Neural crest cell (in vitro differentiated cells): ENCODE data around the gene VAMP8. TPM values are rescaled to one million over a fixed set of nuclear protein-coding genes. Genes with fewer than 3 reads are reported as not detected.
"Not testable (repeated sequence)": the region's sequence is repeated elsewhere in the genome, so short reads cannot be mapped to it uniquely, and the experiment has no call there.

Source experiments
- DNase-seq: peaks from one replicate; pipeline ENCODE4 v3.0.0; 2021; ENCODE audit warnings: low read depth, mixed read lengths, low spot score
- H3K27ac Mint-ChIP-seq: one replicate; pipeline ENCODE4 v1.8.0; 2021; ENCODE audit warnings: mild to moderate bottlenecking, mixed read lengths; ENCODE audit not compliant: unreplicated experiment
- H3K27me3 Mint-ChIP-seq: 2 replicates; pipeline ENCODE4 v1.8.0; 2021; ENCODE audit warnings: low read depth, mild to moderate bottlenecking, mixed read lengths
- H3K36me3 Mint-ChIP-seq: 2 replicates; pipeline ENCODE4 v1.8.0; 2021; ENCODE audit warnings: low read depth, mild to moderate bottlenecking, mixed read lengths
- H3K4me1 Mint-ChIP-seq: 2 replicates; pipeline ENCODE4 v1.8.0; 2021; ENCODE audit warnings: mixed read lengths
- H3K4me3 Mint-ChIP-seq: one replicate; pipeline ENCODE4 v1.8.0; 2021; ENCODE audit warnings: mild to moderate bottlenecking, mixed read lengths
- H3K9me3 Mint-ChIP-seq: 2 replicates; pipeline ENCODE4 v1.8.0; 2021; ENCODE audit warnings: mixed read lengths
- total RNA-seq: library from RNA; stranded (reverse); gene quantifications from 2 replicates; pipeline ENCODE4 v1.2.1, GENCODE V29; 2021
- TF ChIP-seq, protein P1 (sequence below): fragments of 200-600 bp; sonication (generic); conservative IDR thresholded peaks from 2 replicates; pipeline ENCODE4 v1.5.0; 2021; ENCODE audit warnings: antibody characterized with exemption, mild to moderate bottlenecking

The VAMP8 gene
- total RNA-seq, 1 donor from 2014 or later, result 1.1 TPM

DNA sequence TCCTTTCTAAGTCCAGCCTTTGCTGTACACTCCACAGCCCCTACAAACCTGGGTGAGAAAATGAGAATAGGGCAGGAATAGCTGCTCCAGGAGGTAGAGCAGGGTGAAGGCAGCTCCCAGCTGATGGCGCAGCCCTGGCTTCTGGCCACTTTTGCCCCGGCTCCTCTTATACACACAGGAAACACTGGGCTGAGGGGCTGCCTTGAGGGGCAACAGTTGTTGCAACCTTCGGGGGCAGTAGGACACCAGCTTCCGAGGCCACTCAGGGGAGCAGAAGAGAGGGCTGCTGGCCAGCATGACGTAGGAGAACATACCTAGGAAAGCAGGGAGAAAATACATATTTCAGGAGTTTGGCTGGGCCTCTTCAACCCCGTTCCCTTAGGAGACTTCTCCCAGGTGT is 24.2 kb upstream of the VAMP8 start:
- H3K27me3 Mint-ChIP-seq, result no peaks in the 10 kb centered on the region
- H3K9me3 Mint-ChIP-seq, result no peaks in the 10 kb centered on the region
- no peak overlapping the region for H3K27ac Mint-ChIP-seq
- peaks cover 4% of the 10 kb centered on the region for H3K36me3 Mint-ChIP-seq
- no peak overlapping the region for H3K4me3 Mint-ChIP-seq
- peaks cover 4% of the 10 kb centered on the region for H3K4me1 Mint-ChIP-seq
- TF ChIP-seq, protein P1, sequence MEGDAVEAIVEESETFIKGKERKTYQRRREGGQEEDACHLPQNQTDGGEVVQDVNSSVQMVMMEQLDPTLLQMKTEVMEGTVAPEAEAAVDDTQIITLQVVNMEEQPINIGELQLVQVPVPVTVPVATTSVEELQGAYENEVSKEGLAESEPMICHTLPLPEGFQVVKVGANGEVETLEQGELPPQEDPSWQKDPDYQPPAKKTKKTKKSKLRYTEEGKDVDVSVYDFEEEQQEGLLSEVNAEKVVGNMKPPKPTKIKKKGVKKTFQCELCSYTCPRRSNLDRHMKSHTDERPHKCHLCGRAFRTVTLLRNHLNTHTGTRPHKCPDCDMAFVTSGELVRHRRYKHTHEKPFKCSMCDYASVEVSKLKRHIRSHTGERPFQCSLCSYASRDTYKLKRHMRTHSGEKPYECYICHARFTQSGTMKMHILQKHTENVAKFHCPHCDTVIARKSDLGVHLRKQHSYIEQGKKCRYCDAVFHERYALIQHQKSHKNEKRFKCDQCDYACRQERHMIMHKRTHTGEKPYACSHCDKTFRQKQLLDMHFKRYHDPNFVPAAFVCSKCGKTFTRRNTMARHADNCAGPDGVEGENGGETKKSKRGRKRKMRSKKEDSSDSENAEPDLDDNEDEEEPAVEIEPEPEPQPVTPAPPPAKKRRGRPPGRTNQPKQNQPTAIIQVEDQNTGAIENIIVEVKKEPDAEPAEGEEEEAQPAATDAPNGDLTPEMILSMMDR, result no peak
- DNase-seq, result no peak

DNA sequence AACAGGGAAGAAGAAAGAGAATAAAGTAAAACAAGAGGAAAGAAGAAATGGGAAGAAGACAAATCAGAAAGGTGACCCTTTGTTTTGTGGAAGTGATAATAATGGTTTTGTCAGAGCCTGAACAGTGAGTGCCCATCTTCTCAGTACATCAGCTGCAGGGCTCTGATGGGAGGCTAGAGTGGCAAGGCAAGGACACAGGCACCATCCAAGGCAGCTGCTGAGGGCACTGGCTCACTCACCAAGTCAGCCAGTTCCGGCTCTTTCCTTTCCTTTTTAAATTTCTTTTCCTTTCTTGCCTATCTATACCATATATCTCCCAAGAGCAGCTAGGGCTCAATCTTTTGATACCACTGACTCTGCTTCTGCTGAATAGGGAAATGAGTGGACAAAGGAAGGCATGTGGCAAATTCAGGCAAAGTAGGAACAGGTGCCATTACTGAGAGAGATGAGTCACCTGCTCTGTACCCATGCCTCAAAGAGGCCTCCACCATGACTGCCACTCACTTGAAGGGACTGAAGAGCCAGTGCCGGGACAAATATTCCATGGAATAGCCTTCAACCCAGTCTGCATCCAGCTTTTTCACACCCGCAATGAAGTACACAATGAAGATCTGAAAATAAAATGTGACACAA is 22.3 kb upstream of the VAMP8 start:
- TF ChIP-seq, protein P1, result no peak
- DNase-seq, result no peak
- H3K9me3 Mint-ChIP-seq, result no peaks in the 10 kb centered on the region
- no peaks in the 10 kb centered on the region for H3K27me3 Mint-ChIP-seq
- H3K4me3 Mint-ChIP-seq, result peak overlapping the region; percentile 27
- H3K36me3 Mint-ChIP-seq, result peaks cover 4% of the 10 kb centered on the region
- no peak overlapping the region for H3K27ac Mint-ChIP-seq
- H3K4me1 Mint-ChIP-seq, result peaks cover 10% of the 10 kb centered on the region

DNA sequence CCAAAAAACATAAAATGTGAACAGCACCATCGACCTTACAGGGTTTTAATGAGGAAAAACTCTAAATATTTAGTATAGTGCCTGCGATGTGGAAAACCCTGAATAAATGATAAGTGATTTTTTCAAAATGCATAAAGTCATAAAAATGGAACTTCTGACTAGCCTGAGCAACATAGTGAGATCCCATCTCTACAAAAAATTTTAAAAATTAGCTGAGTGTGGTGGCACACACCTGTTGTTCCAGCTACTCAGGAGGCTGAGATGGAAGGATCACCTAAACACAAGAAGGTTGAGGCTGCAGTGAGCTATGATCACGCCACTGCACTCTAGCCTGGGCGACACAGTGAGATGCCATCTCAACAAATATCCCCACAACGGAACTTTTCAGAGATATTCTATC is 20.3 kb upstream of the VAMP8 start:
- Mint-ChIP-seq H3K4me1 (peaks cover 22% of the 10 kb centered on the region), H3K36me3 (peaks cover 1% of the 10 kb centered on the region), H3K9me3 (no peaks in the 10 kb centered on the region), H3K27ac (no peak overlapping the region), H3K4me3 (no peak overlapping the region), H3K27me3 (no peaks in the 10 kb centered on the region)
- TF ChIP-seq, protein P1, result no peak
- DNase-seq, result no peak

DNA sequence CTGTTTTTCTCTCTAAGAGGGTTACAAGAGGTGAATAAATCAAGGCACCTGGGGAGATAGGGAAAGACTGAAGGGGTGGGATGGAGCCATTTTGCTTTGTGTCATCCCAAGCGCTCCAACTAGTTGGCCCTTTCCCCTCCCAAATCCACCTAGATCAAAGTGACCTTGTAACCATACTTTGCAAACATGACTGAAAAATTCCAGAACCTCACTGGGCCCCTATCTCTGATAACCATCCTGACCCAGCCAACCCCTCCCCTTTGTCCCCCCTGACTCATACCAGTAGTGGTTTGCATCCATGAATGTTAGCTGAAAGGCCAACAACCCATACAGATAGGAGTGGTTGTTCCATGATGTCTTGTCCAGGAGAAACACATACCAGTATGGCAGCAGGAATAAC is 19.2 kb upstream of the VAMP8 start:
- no peak overlapping the region for H3K4me3 Mint-ChIP-seq
- no peak for DNase-seq
- H3K4me1 Mint-ChIP-seq, result peaks cover 20% of the 10 kb centered on the region
- no peak overlapping the region for H3K27ac Mint-ChIP-seq
- no peaks in the 10 kb centered on the region for H3K9me3 Mint-ChIP-seq
- no peaks in the 10 kb centered on the region for H3K27me3 Mint-ChIP-seq
- TF ChIP-seq, protein P1, result no peak
- H3K36me3 Mint-ChIP-seq, result no peaks in the 10 kb centered on the region

DNA sequence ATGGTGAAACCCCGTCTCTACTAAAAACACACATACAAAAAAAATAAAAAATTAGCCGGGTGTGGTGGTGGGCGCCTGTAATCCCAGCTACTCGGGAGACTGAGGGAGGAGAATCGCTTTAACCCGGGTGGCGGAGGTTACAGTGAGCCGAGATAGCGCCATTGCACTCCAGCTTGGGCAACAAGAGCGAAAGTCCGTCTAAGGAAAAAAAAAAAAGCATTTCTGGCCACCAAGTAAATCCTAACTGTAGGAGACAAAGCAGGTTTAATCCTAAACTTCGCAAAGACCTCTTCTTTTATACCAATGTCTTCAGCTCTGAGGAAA is 17.0 kb upstream of the VAMP8 start:
- H3K36me3 Mint-ChIP-seq, result not testable (repeated sequence)
- peak overlapping the region; percentile 88 for H3K27ac Mint-ChIP-seq

DNA sequence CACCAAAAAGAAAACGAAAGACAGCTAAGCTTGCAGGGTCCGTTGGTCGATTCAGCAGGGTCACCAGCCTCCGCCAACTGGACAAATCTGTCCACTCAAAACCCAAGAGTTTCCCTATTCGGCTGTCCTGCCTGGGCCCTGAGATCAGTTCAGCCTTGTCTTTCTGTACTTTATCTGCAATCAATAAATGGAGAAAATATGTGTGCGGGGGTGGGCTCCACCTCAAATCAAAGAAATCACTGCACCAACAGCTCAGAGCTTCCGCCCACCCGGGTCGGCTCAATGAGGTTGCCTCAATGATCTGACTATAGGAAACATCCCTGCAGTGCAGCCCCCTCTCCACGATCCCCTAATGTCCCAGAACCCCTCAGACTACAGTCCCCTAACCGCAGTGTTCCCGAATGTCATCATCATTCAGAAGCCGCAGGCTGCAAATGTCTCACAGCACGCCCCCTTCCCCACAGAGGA is 16.5 kb upstream of the VAMP8 start:
- peak overlapping the region; percentile 98 for H3K4me3 Mint-ChIP-seq
- peaks cover 20% of the 10 kb centered on the region for H3K4me1 Mint-ChIP-seq
- no peaks in the 10 kb centered on the region for H3K36me3 Mint-ChIP-seq
- H3K27me3 Mint-ChIP-seq, result no peaks in the 10 kb centered on the region
- no peak for DNase-seq
- H3K9me3 Mint-ChIP-seq, result no peaks in the 10 kb centered on the region
- H3K27ac Mint-ChIP-seq, result peak overlapping the region; percentile 88
- TF ChIP-seq, protein P1, result no peak

More for the DNA sequence above, 17.0 kb upstream of the VAMP8 start:
- H3K9me3 Mint-ChIP-seq, H3K27me3 Mint-ChIP-seq, DNase-seq: not testable (repeated sequence)
- H3K4me3 Mint-ChIP-seq, result peak overlapping the region; percentile 98
- H3K4me1 Mint-ChIP-seq, result peaks cover 20% of the 10 kb centered on the region
